Occipital lobe (tissue), 2 donors: ENCODE results near the gene NOX1. TPM values are rescaled to one million over a fixed set of nuclear protein-coding genes. Genes with fewer than 3 reads are reported as not detected.
A peak's percentile ranks its signal among the peaks of the same experiment; 100 is the strongest.

Experiments
- DNase-seq: peaks from one replicate; lab custom pipeline; 2025; lab: John Stamatoyannopoulos, UW
- total RNA-seq: library from RNA; depleted of rRNA; stranded (reverse); fragments of >200 nt; gene quantifications from one replicate; pipeline ENCODE4 v1.2.3, GENCODE V29; 2014

The NOX1 gene
- total RNA-seq: not detected

GRCh38 chrX:100874325-100874724 lies at the start of gene NOX1:
TSS of gene NOX1 (minus strand) at chrX:100874359. CDS start at chrX:100874139, 220 bp downstream.
- no peak for DNase-seq

GRCh38 chrX:100915562-100915961 lies 41.4 kb upstream of the NOX1 start:
- no peak for DNase-seq

GRCh38 chrX:100913111-100913510 lies 39.0 kb upstream of the NOX1 start:
- DNase-seq: no peak

GRCh38 chrX:100911731-100912130 lies 37.6 kb upstream of the NOX1 start:
- no peak for DNase-seq

GRCh38 chrX:100905620-100906019 lies 31.5 kb upstream of the NOX1 start:
- no peak for DNase-seq

GRCh38 chrX:100904433-100904832 lies 30.3 kb upstream of the NOX1 start:
- no peak for DNase-seq

- no peak for DNase-seq
Observed at GRCh38 chrX:100895365-100896075, 21.4 kb upstream of the NOX1 start.

- no peak for DNase-seq
Observed at GRCh38 chrX:100883654-100884053, 9.5 kb upstream of the NOX1 start.

GRCh38 chrX:100880368-100880767 lies 6.2 kb upstream of the NOX1 start:
- DNase-seq: no peak

- DNase-seq: no peak
Observed at GRCh38 chrX:100871594-100872560, 2.3 kb downstream of the NOX1 start.

- DNase-seq: no peak
Observed at GRCh38 chrX:100870527-100870926, 3.6 kb downstream of the NOX1 start.

GRCh38 chrX:100868273-100868672 lies 5.9 kb downstream of the NOX1 start:
- no peak for DNase-seq

GRCh38 chrX:100864657-100865391 lies 9.3 kb downstream of the NOX1 start:
- DNase-seq: peak; percentile 26

GRCh38 chrX:100863326-100863864 lies 10.8 kb downstream of the NOX1 start:
- DNase-seq: no peak

GRCh38 chrX:100852810-100853209 lies 21.3 kb downstream of the NOX1 start:
- DNase-seq: no peak

GRCh38 chrX:100850317-100850716 lies 23.8 kb downstream of the NOX1 start:
- DNase-seq: no peak

- no peak for DNase-seq
Observed at GRCh38 chrX:100831219-100831946, 42.8 kb downstream of the NOX1 start.

GRCh38 chrX:100830547-100830946 lies 43.6 kb downstream of the NOX1 start:
- DNase-seq: no peak

GRCh38 chrX:100830143-100830542 lies 44.0 kb downstream of the NOX1 start:
- DNase-seq: no peak

- no peak for DNase-seq
Observed at GRCh38 chrX:100829730-100830129, 44.4 kb downstream of the NOX1 start.
